Activated CD4-positive, alpha-beta memory T cell treated with anti-CD3 and anti-CD28 coated beads for 36 hours (primary cell): ENCODE data around the gene CD7. TPM values are rescaled to one million over a fixed set of nuclear protein-coding genes. Genes with fewer than 3 reads are reported as not detected.

Experiments
- CTCF ChIA-PET: fragments of 350-600 bp; sonication (Branson Sonifier 250); formaldehyde crosslinking; loops from one replicate; lab custom pipeline; 2021; ENCODE audit warnings: antibody characterized with exemption, inconsistent platforms; lab: Charles Lee
- POLR2A ChIA-PET: fragments of 350-600 bp; sonication (Branson Sonifier 250); formaldehyde crosslinking; loops from one replicate; lab custom pipeline; 2021; ENCODE audit warnings: antibody characterized with exemption; lab: Charles Lee
- DNase-seq: peaks from one replicate; pipeline ENCODE4 v3.0.0-alpha.2; 2020
- H3K27ac Mint-ChIP-seq: one replicate; pipeline ENCODE4 v1.8.0; 2021; ENCODE audit warnings: mixed read lengths
- H3K27me3 Mint-ChIP-seq: one replicate; pipeline ENCODE4 v1.8.0; 2021; ENCODE audit warnings: mixed read lengths
- H3K36me3 Mint-ChIP-seq: one replicate; pipeline ENCODE4 v1.8.0; 2021; ENCODE audit warnings: mixed read lengths
- H3K4me1 Mint-ChIP-seq: one replicate; pipeline ENCODE4 v1.8.0; 2021; ENCODE audit warnings: low read depth, mixed read lengths
- H3K4me3 Mint-ChIP-seq: one replicate; pipeline ENCODE4 v1.8.0; 2021; ENCODE audit warnings: mild to moderate bottlenecking, mixed read lengths
- H3K9me3 Mint-ChIP-seq: one replicate; pipeline ENCODE4 v1.8.0; 2021; ENCODE audit warnings: mixed read lengths
- intact Hi-C: fragments of 100-400 bp; cut with micrococcal nuclease; formaldehyde crosslinking; loops from one replicate; pipeline ENCODE4 v1.15.1; 2023
- total RNA-seq, 2 experiments: library from RNA; stranded (reverse); gene quantifications; one replicate each; pipeline ENCODE4 v1.2.3, GENCODE V29; 2021

The CD7 gene
- total RNA-seq, 2 experiments from 2014 or later = 570 to 574 TPM

DNA sequence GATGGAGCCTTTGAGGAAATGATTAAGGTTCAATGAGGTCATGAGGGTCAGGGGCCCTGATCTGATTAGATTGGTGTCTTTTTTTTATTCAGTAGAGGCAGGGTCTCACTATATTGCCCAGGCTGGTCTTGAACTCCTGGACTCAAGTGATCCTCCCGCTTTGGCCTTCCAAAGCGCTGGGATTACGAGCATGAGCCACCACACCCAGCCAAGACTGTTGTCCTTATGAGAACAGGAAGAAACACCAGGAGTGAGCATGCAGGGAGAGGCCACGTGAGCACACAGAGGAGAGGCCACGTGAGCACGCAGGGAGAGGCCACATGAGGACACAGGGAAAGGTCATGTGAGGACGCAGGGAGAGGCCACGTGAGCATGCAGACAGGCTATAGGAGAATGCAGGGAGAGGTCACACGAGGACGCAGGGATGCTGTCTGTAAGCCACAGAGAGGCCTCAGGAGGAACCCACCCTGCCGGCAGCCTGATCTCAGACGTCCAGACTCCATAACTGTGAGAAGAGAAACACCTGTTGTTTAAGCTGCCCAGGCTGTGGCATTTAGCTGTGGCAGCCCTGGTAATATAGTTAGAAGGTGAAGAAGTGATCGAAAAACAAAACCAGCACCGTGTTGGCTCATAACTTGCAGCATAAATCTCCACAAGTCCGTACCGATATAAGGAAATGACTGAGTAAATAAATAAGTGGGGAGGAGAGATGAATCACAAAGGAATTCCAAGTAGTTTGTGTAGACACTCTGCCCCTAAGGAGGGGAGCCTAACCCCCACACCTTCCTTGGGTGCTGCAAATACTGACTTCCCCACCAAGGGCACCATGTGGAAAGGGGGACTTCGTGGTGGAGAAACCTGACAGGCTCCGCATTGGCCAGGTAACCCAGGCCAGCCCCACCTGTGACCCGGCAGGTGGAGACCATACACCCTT, 29.3 kb downstream of the CD7 start:
- DNase-seq = no peak
- no peaks in the 10 kb centered on the region for H3K27me3 Mint-ChIP-seq
- no peaks in the 10 kb centered on the region for H3K9me3 Mint-ChIP-seq
- no peak overlapping the region for H3K27ac Mint-ChIP-seq
- H3K36me3 Mint-ChIP-seq = peaks cover 5% of the 10 kb centered on the region
- H3K4me3 Mint-ChIP-seq = no peak overlapping the region
- H3K4me1 Mint-ChIP-seq = peaks cover 30% of the 10 kb centered on the region
- CTCF ChIA-PET = no interaction called here
- POLR2A ChIA-PET = interaction anchor here (1.5 kb wide), 1 partner anchor 10 kb away, joined by 4 read pairs; no protein-coding TSS in a partner anchor
- intact Hi-C loops = no loop called here

- Mint-ChIP-seq H3K27ac (no peak overlapping the region), H3K4me3 (no peak overlapping the region), H3K27me3 (no peaks in the 10 kb centered on the region), H3K4me1 (peaks cover 36% of the 10 kb centered on the region), H3K36me3 (peaks cover 3% of the 10 kb centered on the region), H3K9me3 (no peaks in the 10 kb centered on the region)
- intact Hi-C loops = no loop called here
- no peak for DNase-seq
- CTCF ChIA-PET = no interaction called here
- POLR2A ChIA-PET = no interaction called here
Measured at GRCh38 chr17:82287013-82287867, 30.2 kb downstream of the CD7 start.

GRCh38 chr17:82285141-82285540, 32.3 kb downstream of the CD7 start:
- no peak overlapping the region for H3K27ac Mint-ChIP-seq

DNA sequence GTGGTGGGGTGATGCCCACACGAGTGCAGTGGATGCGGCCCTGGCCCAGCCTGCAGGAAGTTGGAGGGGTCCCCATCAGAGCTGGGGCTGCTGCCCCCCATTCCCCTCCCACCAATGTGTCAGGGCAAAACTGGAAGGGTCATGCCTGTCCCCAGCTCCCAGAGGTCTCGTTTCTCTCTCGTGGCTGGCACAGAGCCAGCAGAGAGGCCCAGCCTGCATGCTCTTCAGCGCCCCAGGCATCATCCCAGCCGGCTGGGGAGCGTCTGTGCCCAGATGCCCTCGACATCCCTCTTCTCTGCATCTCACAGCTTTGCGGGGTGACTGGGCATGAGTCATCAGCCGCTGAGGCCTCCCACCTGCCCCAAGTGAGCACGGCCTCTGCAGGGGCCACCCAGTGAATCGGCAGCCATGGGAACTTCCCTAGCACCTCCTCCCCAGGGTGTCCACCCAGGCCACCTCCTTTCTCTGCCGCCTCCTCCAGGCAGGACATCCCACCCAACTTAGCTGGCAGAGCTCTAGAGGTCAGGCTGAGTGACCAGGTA, 34.1 kb downstream of the CD7 start:
- intact Hi-C loops = loop anchor here (2.0 kb wide), 1 partner anchor 14 kb away; no protein-coding TSS in a partner anchor
- POLR2A ChIA-PET = interaction anchor here (0.7 to 4.3 kb wide), 6 partner anchors 9 to 17 kb away, joined by 3 to 40 read pairs (median 5); partner anchors contain the start of gene CSNK1D
- H3K4me3 Mint-ChIP-seq = peak overlapping the region; percentile 51
- H3K36me3 Mint-ChIP-seq = no peaks in the 10 kb centered on the region
- no peaks in the 10 kb centered on the region for H3K27me3 Mint-ChIP-seq
- H3K27ac Mint-ChIP-seq = peak overlapping the region; percentile 74
- peak; percentile 88 for DNase-seq
- CTCF ChIA-PET = interaction anchor here (1.3 to 1.5 kb wide), 4 partner anchors 15 to 77 kb away, joined by 3 to 7 read pairs (median 6); no protein-coding TSS in a partner anchor
- no peaks in the 10 kb centered on the region for H3K9me3 Mint-ChIP-seq
- peaks cover 43% of the 10 kb centered on the region for H3K4me1 Mint-ChIP-seq

More at GRCh38 chr17:82285141-82285540, 32.3 kb downstream of the CD7 start:
- intact Hi-C loops = no loop called here
- Mint-ChIP-seq H3K4me3 (no peak overlapping the region), H3K27me3 (no peaks in the 10 kb centered on the region), H3K36me3 (no peaks in the 10 kb centered on the region), H3K4me1 (peaks cover 43% of the 10 kb centered on the region), H3K9me3 (no peaks in the 10 kb centered on the region)
- ChIA-PET CTCF (interaction anchor here (1.7 kb wide), 1 partner anchor 18 kb away, joined by 3 read pairs; no protein-coding TSS in a partner anchor), POLR2A (interaction anchor here (0.8 to 1.1 kb wide), 3 partner anchors 12 to 21 kb away, joined by 3 read pairs; partner anchors contain the start of gene CSNK1D)
- DNase-seq = no peak

- Mint-ChIP-seq H3K4me1 (peaks cover 35% of the 10 kb centered on the region), H3K36me3 (no peaks in the 10 kb centered on the region), H3K27me3 (no peaks in the 10 kb centered on the region), H3K27ac (no peak overlapping the region), H3K4me3 (no peak overlapping the region), H3K9me3 (no peaks in the 10 kb centered on the region)
- DNase-seq = no peak
- ChIA-PET CTCF (interaction anchor here (1.2 to 1.5 kb wide), 6 partner anchors 14 to 77 kb away, joined by 3 to 7 read pairs (median 4); no protein-coding TSS in a partner anchor), POLR2A (interaction anchor here (1.0 to 4.3 kb wide), 5 partner anchors 9 to 18 kb away, joined by 3 to 40 read pairs (median 6); partner anchors contain the start of gene CSNK1D)
- intact Hi-C loops = loop anchor here (2.0 kb wide), 1 partner anchor 14 kb away; no protein-coding TSS in a partner anchor
Measured at GRCh38 chr17:82282239-82283207, 34.9 kb downstream of the CD7 start.

DNA sequence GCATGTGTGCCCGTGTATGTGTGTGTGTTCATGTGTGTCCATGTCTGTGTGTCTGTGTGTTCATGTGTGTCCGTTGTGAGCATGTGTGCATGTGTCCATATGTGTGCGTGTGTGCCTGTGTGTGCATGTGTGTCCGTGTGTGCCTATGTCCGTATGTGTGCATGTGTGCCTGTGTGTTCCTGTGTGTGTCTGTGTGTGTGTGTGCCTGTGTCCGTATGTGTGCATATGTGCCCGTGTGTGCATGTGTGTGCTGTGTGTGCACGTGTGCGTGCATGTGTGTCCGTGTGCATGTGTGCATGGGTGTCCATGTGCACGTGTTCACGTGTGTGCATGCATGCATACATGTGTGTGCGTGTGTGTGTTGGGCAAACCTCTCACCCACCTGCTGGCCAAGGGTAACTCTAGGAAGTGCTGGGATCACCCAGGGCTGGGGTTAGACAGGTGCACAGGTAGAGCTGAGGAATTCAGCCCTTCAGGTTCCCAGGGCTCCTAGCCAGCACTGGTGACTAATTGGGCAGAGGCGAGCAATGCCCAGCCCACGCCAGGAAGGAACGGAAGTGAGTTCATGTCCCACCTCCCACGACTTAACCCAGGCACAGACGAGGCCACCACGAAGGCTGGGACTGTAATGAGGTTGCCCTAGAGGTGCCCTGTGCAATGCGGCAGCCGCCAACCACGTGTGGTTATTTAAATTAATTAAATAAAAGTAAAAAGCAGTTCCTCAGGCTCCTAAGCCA, 35.7 kb downstream of the CD7 start:
- Mint-ChIP-seq H3K4me3 (peak overlapping the region; percentile 18), H3K36me3 (no peaks in the 10 kb centered on the region), H3K4me1 (peaks cover 27% of the 10 kb centered on the region), H3K27me3 (no peaks in the 10 kb centered on the region), H3K9me3 (no peaks in the 10 kb centered on the region), H3K27ac (peak overlapping the region; percentile 42)
- CTCF ChIA-PET = interaction anchor here (1.2 to 1.3 kb wide), 2 partner anchors 15 to 41 kb away, joined by 3 read pairs; no protein-coding TSS in a partner anchor
- intact Hi-C loops = loop anchor here (2.0 kb wide), 1 partner anchor 15 kb away; no protein-coding TSS in a partner anchor
- POLR2A ChIA-PET = interaction anchor here (1.6 to 4.3 kb wide), 3 partner anchors 8 to 16 kb away, joined by 6 to 40 read pairs (median 20); partner anchors contain the start of gene CSNK1D
- peak; percentile 88 for DNase-seq

DNA sequence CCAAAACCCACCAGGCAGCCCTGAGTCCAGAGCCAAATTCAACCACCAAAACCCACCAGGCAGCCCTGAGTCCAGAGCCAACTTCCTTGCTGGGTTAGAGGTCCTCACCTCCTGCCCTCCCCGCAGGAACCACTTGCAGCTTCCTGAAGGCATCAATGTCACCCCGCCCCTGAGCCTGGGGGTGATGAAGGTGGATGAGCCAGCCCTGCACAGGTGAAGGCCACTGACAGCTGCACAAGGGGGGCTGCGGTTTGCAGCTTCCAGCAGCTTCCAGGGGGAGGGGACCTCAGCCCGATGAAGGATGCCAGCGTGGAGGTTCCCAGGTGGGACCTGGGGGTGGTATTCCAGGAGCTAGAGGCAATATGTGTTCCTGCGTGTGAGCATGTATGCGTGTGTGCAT, 36.3 kb downstream of the CD7 start:
- Mint-ChIP-seq H3K9me3 (no peaks in the 10 kb centered on the region), H3K27me3 (no peaks in the 10 kb centered on the region), H3K36me3 (no peaks in the 10 kb centered on the region), H3K4me1 (peaks cover 27% of the 10 kb centered on the region), H3K27ac (peak overlapping the region; percentile 42), H3K4me3 (no peak overlapping the region)
- intact Hi-C loops = no loop called here
- ChIA-PET CTCF (interaction anchor here (1.3 to 1.5 kb wide), 2 partner anchors 41 to 46 kb away, joined by 3 read pairs; no protein-coding TSS in a partner anchor), POLR2A (interaction anchor here (3.9 to 4.3 kb wide), 2 partner anchors 12 to 17 kb away, joined by 20 to 40 read pairs; no protein-coding TSS in a partner anchor)
- DNase-seq = no peak

GRCh38 chr17:82280537-82280936, 36.9 kb downstream of the CD7 start:
- intact Hi-C loops = no loop called here
- no peak overlapping the region for H3K27ac Mint-ChIP-seq

DNA sequence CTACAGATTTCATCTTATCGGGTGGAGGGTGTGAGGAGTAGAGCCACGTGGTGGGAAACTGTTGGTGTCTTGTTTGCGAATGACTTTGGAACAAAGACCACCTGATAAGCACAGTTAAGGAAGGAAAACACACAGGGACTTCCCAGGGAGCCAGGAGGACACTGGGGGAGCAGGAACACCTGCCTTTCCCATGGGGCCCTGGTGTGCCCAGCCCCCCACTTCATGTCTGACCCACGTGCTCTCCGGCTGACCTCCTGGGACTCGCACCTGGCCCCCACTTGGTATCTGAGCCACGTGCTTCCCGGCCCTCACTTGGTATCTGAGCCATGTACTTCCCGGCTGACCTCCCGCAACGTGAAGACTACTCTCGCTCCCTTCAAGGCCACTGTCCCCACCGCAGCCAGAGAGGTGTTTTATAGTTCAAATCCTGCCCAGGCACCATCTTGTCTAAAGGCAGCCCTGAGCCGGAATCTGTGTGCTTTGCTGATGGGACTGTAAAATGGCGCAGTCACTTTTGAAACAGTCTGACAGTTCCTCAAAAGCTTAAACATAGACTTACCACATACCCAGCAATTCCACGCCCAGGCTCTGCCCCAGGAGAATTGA, 38.5 kb downstream of the CD7 start:
- POLR2A ChIA-PET = no interaction called here

More at GRCh38 chr17:82280537-82280936, 36.9 kb downstream of the CD7 start:
- Mint-ChIP-seq H3K9me3 (no peaks in the 10 kb centered on the region), H3K36me3 (no peaks in the 10 kb centered on the region), H3K4me1 (peaks cover 27% of the 10 kb centered on the region), H3K27me3 (no peaks in the 10 kb centered on the region), H3K4me3 (no peak overlapping the region)
- ChIA-PET CTCF (interaction anchor here (1.5 kb wide), 1 partner anchor 45 kb away, joined by 3 read pairs; no protein-coding TSS in a partner anchor), POLR2A (interaction anchor here (3.9 to 4.3 kb wide), 2 partner anchors 12 to 18 kb away, joined by 20 to 40 read pairs; no protein-coding TSS in a partner anchor)
- DNase-seq = no peak

More for the DNA sequence above, 38.5 kb downstream of the CD7 start:
- no peaks in the 10 kb centered on the region for H3K9me3 Mint-ChIP-seq
- H3K27me3 Mint-ChIP-seq = no peaks in the 10 kb centered on the region
- no peak for DNase-seq
- H3K4me1 Mint-ChIP-seq = peaks cover 27% of the 10 kb centered on the region
- CTCF ChIA-PET = no interaction called here
- H3K27ac Mint-ChIP-seq = no peak overlapping the region
- no peak overlapping the region for H3K4me3 Mint-ChIP-seq
- no peaks in the 10 kb centered on the region for H3K36me3 Mint-ChIP-seq
- intact Hi-C loops = no loop called here
